H1 (cell line): ENCODE data around the gene TNFRSF1A. TPM values are rescaled to one million over a fixed set of nuclear protein-coding genes. Genes with fewer than 3 reads are reported as not detected.

Source experiments
- CTCF ChIA-PET: fragments of 300-600 bp; sonication (Branson Sonifier 250); formaldehyde crosslinking; loops from one replicate; lab custom pipeline; 2021; ENCODE audit not compliant: partially characterized antibody; lab: Charles Lee
- POLR2A ChIA-PET: fragments of 300-600 bp; sonication (Branson Sonifier 250); formaldehyde crosslinking; loops from one replicate; lab custom pipeline; 2021; ENCODE audit warnings: inconsistent platforms; ENCODE audit not compliant: partially characterized antibody; lab: Charles Lee
- DNase-seq, 2 experiments: peaks; one replicate each; pipeline versions ENCODE4 v3.0.0 to v3.0.0-alpha.2; 2010 to 2022; ENCODE audit warnings: low spot score in 2 of 2, low read depth in 1 of 2, mixed read lengths in 1 of 2
- FAIRE-seq: peaks from 2 replicates; lab custom pipeline; 2011; peaks lifted over from hg19 to GRCh38; lab: Jason Lieb, UNC
- H2AFZ ChIP-seq: 2 replicates; pipeline ENCODE4 v1.8.1; 2012; ENCODE audit warnings: low read length, inconsistent platforms
- H2AK5ac ChIP-seq: 2 replicates; pipeline ENCODE4 v1.6.1; 2013; ENCODE audit warnings: low read depth, low read length
- H2BK120ac ChIP-seq: replicated peaks from 2 replicates; pipeline ENCODE3; 2013; ENCODE audit warnings: low read depth, low read length, inconsistent platforms
- H2BK12ac ChIP-seq: 2 replicates; pipeline ENCODE4 v1.6.1; 2013; ENCODE audit warnings: low read depth, low read length
- H2BK15ac ChIP-seq: 2 replicates; pipeline ENCODE4 v1.6.1; 2013; ENCODE audit warnings: low read length
- H2BK20ac ChIP-seq: 2 replicates; pipeline ENCODE4 v1.6.1; 2013; ENCODE audit warnings: low read length
- H2BK5ac ChIP-seq: 2 replicates; pipeline ENCODE4 v1.6.1; 2013; ENCODE audit warnings: low read depth, low read length
- H3K14ac ChIP-seq: 2 replicates; pipeline ENCODE4 v1.6.1; 2013; ENCODE audit warnings: inconsistent platforms; ENCODE audit not compliant: insufficient read length
- H3K18ac ChIP-seq: 2 replicates; pipeline ENCODE4 v1.6.1; 2013; ENCODE audit warnings: low read length; ENCODE audit errors: extremely low read depth
- H3K23ac ChIP-seq: 2 replicates; pipeline ENCODE4 v1.6.1; 2013; ENCODE audit warnings: inconsistent platforms; ENCODE audit not compliant: insufficient read length
- H3K23me2 ChIP-seq: 2 replicates; pipeline ENCODE4 v1.6.1; 2013; ENCODE audit warnings: low read depth, low read length
- H3K27ac ChIP-seq: 2 replicates; pipeline ENCODE4 v1.6.1; 2011; ENCODE audit warnings: low read depth, low read length, inconsistent platforms
- H3K27me3 ChIP-seq, 4 experiments: replicated peaks in 1 of 4; 1 replicate in 1 of 4; 2 replicates in 3 of 4; pipeline versions ENCODE4 v1.6.1 to v1.8.1; 2011 to 2013; ENCODE audit warnings: low read length in 3 of 4, mild to moderate bottlenecking in 3 of 4, inconsistent platforms in 2 of 4, mixed read lengths in 2 of 4, moderate library complexity in 1 of 4; ENCODE audit not compliant: control insufficient read depth in 3 of 4, insufficient read depth in 3 of 4; ENCODE audit errors: extremely low read depth in 1 of 4
- H3K36me3 ChIP-seq, 4 experiments: 2 replicates each; pipeline versions ENCODE4 v1.6.1 to v1.8.1; 2011 to 2013; ENCODE audit warnings: mild to moderate bottlenecking in 4 of 4, low read length in 3 of 4, moderate library complexity in 2 of 4, control low read depth in 1 of 4, inconsistent platforms in 1 of 4; ENCODE audit not compliant: insufficient read depth in 4 of 4, control insufficient read depth in 2 of 4
- H3K4ac ChIP-seq: replicated peaks from 2 replicates; pipeline ENCODE3; 2013; ENCODE audit warnings: low read length, low read depth, mixed read lengths, inconsistent platforms; ENCODE audit not compliant: insufficient read length
- H3K4me1 ChIP-seq, 4 experiments: replicated peaks in 1 of 4; 1 replicate in 1 of 4; 2 replicates in 3 of 4; pipeline versions ENCODE4 v1.6.1 to v1.8.1; 2011 to 2013; ENCODE audit warnings: low read length in 3 of 4, inconsistent platforms in 2 of 4, mixed read lengths in 1 of 4; ENCODE audit not compliant: insufficient read depth in 4 of 4, control insufficient read depth in 3 of 4
- H3K4me2 ChIP-seq, 2 experiments: 2 replicates each; pipeline versions ENCODE4 v1.6.1 to v1.8.1; 2011 to 2013; ENCODE audit warnings: low read depth in 2 of 2, low read length in 2 of 2, control low read depth in 1 of 2, inconsistent platforms in 1 of 2, mild to moderate bottlenecking in 1 of 2; ENCODE audit not compliant: insufficient read depth in 1 of 2
- H3K4me3 ChIP-seq, 4 experiments: fragments of 200-600, 300-600 bp in 1 of 4; sonication (generic), shearing (Covaris generic), sonication (Bioruptor Twin) in 1 of 4; 2 replicates each; pipeline versions ENCODE4 v1.5.1 to v1.8.1; 2011 to 2016; ENCODE audit warnings: low read length in 4 of 4, low read depth in 3 of 4, control low read depth in 2 of 4, inconsistent platforms in 2 of 4, mild to moderate bottlenecking in 2 of 4, mixed read lengths in 1 of 4, moderate library complexity in 1 of 4; ENCODE audit not compliant: insufficient read depth in 2 of 4; ENCODE audit errors: extremely low read depth in 1 of 4
- H3K56ac ChIP-seq: replicated peaks from 2 replicates; pipeline ENCODE3; 2013; ENCODE audit warnings: low read depth, mild to moderate bottlenecking, mixed read lengths, low read length, inconsistent platforms; ENCODE audit not compliant: insufficient read length
- H3K79me1 ChIP-seq: 2 replicates; pipeline ENCODE4 v1.6.1; 2013; ENCODE audit warnings: low read depth, low read length, control low read depth
- H3K79me2 ChIP-seq, 2 experiments: 2 replicates each; pipeline versions ENCODE4 v1.6.1 to v1.8.1; 2012 to 2013; ENCODE audit warnings: low read length in 2 of 2, mild to moderate bottlenecking in 2 of 2, inconsistent platforms in 1 of 2; ENCODE audit not compliant: insufficient read depth in 2 of 2, control insufficient read depth in 1 of 2
- H3K9ac ChIP-seq, 4 experiments: replicated peaks in 1 of 4; 1 replicate in 1 of 4; 2 replicates in 3 of 4; pipeline versions ENCODE4 v1.6.1 to v1.8.1; 2011 to 2013; ENCODE audit warnings: low read depth in 3 of 4, low read length in 3 of 4, control low read depth in 2 of 4, mild to moderate bottlenecking in 2 of 4, moderate library complexity in 2 of 4, inconsistent platforms in 1 of 4; ENCODE audit errors: extremely low read depth in 1 of 4
- H3K9me3 ChIP-seq, 2 experiments: 2 replicates each; pipeline versions ENCODE4 v1.6.1 to v1.8.1; 2012 to 2013; ENCODE audit warnings: mild to moderate bottlenecking in 2 of 2, moderate library complexity in 2 of 2, control low read depth in 1 of 2, inconsistent platforms in 1 of 2, low read depth in 1 of 2, low read length in 1 of 2, mixed read lengths in 1 of 2; ENCODE audit not compliant: insufficient read depth in 2 of 2
- H4K20me1 ChIP-seq, 2 experiments: replicated peaks in 1 of 2; 2 replicates each; pipeline versions ENCODE3 to v1.8.1; 2011 to 2013; ENCODE audit warnings: inconsistent platforms in 2 of 2, low read length in 2 of 2, mild to moderate bottlenecking in 1 of 2; ENCODE audit not compliant: insufficient read depth in 2 of 2, control insufficient read depth in 1 of 2
- H4K5ac ChIP-seq: 2 replicates; pipeline ENCODE4 v1.6.1; 2013; ENCODE audit warnings: low read length, low read depth, mixed read lengths, inconsistent platforms; ENCODE audit not compliant: insufficient read length
- H4K8ac ChIP-seq: 2 replicates; pipeline ENCODE4 v1.8.0; 2013; ENCODE audit warnings: mild to moderate bottlenecking, moderate library complexity, low read length, inconsistent platforms; ENCODE audit not compliant: insufficient read depth; ENCODE audit errors: extremely low read depth
- H4K91ac ChIP-seq: replicated peaks from 2 replicates; pipeline ENCODE3; 2013; ENCODE audit warnings: low read length, mixed read lengths, inconsistent platforms; ENCODE audit not compliant: insufficient read length
- CBX8 ChIP-seq: fragments of 300-800, 300-1000 bp; sonication (generic); IDR thresholded peaks from 2 replicates; pipeline ENCODE4 v1.7.1; 2016; ENCODE audit warnings: low read depth, low read length, borderline replicate concordance
- EGR1 ChIP-seq: IDR thresholded peaks from 2 replicates; pipeline ENCODE4 v1.6.1; 2011; ENCODE audit warnings: low read depth, low read length, borderline replicate concordance
- WGBS, 2 experiments: shearing (Covaris generic) in 1 of 2; methylation state at CpG; one replicate each; pipeline versions ENCODE4 v1.1.6 to v1.1.7; 2013 to 2015; ENCODE audit warnings: low lambda C conversion rate in 2 of 2, mixed read lengths in 2 of 2, inconsistent platforms in 1 of 2, low coverage in 1 of 2, missing lambda C conversion rate in 1 of 2; ENCODE audit not compliant: insufficient replicate concordance in 2 of 2, insufficient coverage in 1 of 2, insufficient read length in 1 of 2; ENCODE audit errors: extremely low coverage in 1 of 2, missing lambda C conversion rate in 1 of 2; 5-methylcytosine and 5-hydroxymethylcytosine counted together
- polyA plus RNA-seq, 7 experiments: library from polyadenylated mRNA; depleted of rRNA in 3 of 7; stranded (reverse) in 5 of 7; unstranded in 2 of 7; fragments of >200 nt in 5 of 7; fragments of 200-250 nt in 2 of 7; gene quantifications; 1 replicate in 5 of 7; 2 replicates in 1 of 7; 4 replicates in 1 of 7; pipeline versions ENCODE4 v1.2.1 to v1.2.3, GENCODE V29; 2011 to 2013; ENCODE audit warnings: missing spikeins in 2 of 7, mixed read lengths in 2 of 7
- total RNA-seq: library from RNA; stranded (reverse); fragmentation: NEBNext Ultra II Directional; extraction: Animal tissue kit (Norgen Biotek cat#: 25700); gene quantifications from 2 replicates; pipeline ENCODE4 v1.2.1, GENCODE V29; 2021

TNFRSF1A gene
- total and polyA plus RNA-seq, 2 of the 8 experiments (the other 6 are each of a cell fraction or from before 2014, with no cell fraction given) = 28.7 to 42.1 TPM

GRCh38 chr12:6330192-6330591, 11.7 kb downstream of the TNFRSF1A start:
- peaks cover 3% of the 10 kb centered on the region; the same call in 1 of the 2 replicates for H3K79me1 ChIP-seq
- no peak overlapping the region for H4K5ac ChIP-seq
- H4K20me1 ChIP-seq = no peaks in the 10 kb centered on the region
- H3K4me2 ChIP-seq = no peak overlapping the region; a peak in 1 of 4 replicates
- DNase-seq (no peak), FAIRE-seq (no peak)
- no peaks in the 10 kb centered on the region for H3K9me3 ChIP-seq
- no peak overlapping the region for H2BK12ac ChIP-seq
- peak overlapping the region; percentile 81; the same call in 1 of the 2 replicates for H2BK15ac ChIP-seq
- H2AFZ ChIP-seq = no peak overlapping the region
- CTCF ChIA-PET = interaction anchor here (1.0 to 7.8 kb wide), 10 partner anchors 9 to 226 kb away, joined by 3 to 109 read pairs (median 8); partner anchors contain the start of genes CD9, IFFO1, SCNN1A and TNFRSF1A
- no peak overlapping the region for H3K14ac ChIP-seq
- no peak overlapping the region for H3K4ac ChIP-seq
- H3K27ac ChIP-seq = no peak overlapping the region
- POLR2A ChIA-PET = interaction anchor here (0.7 to 17.5 kb wide), 14 partner anchors 8 to 204 kb away, joined by 3 to 286 read pairs (median 4); partner anchors contain the start of genes CD9, GAPDH, LTBR and SCNN1A
- no peak overlapping the region for H2BK120ac ChIP-seq
- peaks cover 0 to 16% of the 10 kb centered on the region in 2 experiments; a peak in 2 of 4 replicates for H3K79me2 ChIP-seq
- no peak overlapping the region for H3K18ac ChIP-seq
- H3K23ac ChIP-seq = no peak overlapping the region
- H3K4me1 ChIP-seq = peaks cover 0 to 33% (median 18%) of the 10 kb centered on the region in 4 experiments; a peak in 6 of 7 replicates
- WGBS, 2 experiments = 100% methylated on average over 4 of the region's 5 CpGs; no CpG with 5 or more reads in 1 of the 2 experiments
- no peak overlapping the region; a peak in 1 of 7 replicates for H3K9ac ChIP-seq
- no peaks in the 10 kb centered on the region; the same call in 1 of the 2 replicates for H3K23me2 ChIP-seq
- H3K56ac ChIP-seq = no peak overlapping the region
- no peaks in the 10 kb centered on the region for H3K27me3 ChIP-seq
- H4K91ac ChIP-seq = no peak overlapping the region
- no peak overlapping the region for H2AK5ac ChIP-seq
- TF ChIP-seq CBX8 = no peak
- no peak for TF ChIP-seq EGR1
- H4K8ac ChIP-seq = no peak overlapping the region
- no peak overlapping the region for H2BK20ac ChIP-seq
- no peak overlapping the region for H3K4me3 ChIP-seq
- H2BK5ac ChIP-seq = no peak overlapping the region
- peaks cover 17 to 47% (median 29%) of the 10 kb centered on the region in 4 experiments; a peak in 5 of 8 replicates for H3K36me3 ChIP-seq
